Gastrocnemius medialis (tissue), 4 donors: ENCODE results near the gene SIRT6. TPM values are rescaled to one million over a fixed set of nuclear protein-coding genes. Genes with fewer than 3 reads are reported as not detected.
"Not testable (repeated sequence)": the region's sequence is repeated elsewhere in the genome, so short reads cannot be mapped to it uniquely, and the experiment has no call there.

Experiments used
- ATAC-seq, 2 donors: fragments of 150-250 bp; one replicate each; pipeline ENCODE4 v1.9.1; 2016
- DNase-seq, 2 donors: peaks; one replicate each; pipeline ENCODE4 v3.0.0-alpha.2; 2019
- H3K27ac ChIP-seq, 4 donors: fragments of 200-600 bp; sonication (generic); 1 replicate in 1 of 4; 2 replicates in 3 of 4; pipeline ENCODE4 v1.5.1; 2016 to 2018; ENCODE audit warnings: mild to moderate bottlenecking in 2 of 4, moderate library complexity in 1 of 4
- H3K27me3 ChIP-seq, 3 donors: fragments of 200-600 bp; sonication (generic) in 2 of 3; 1 replicate in 1 of 3; 2 replicates in 2 of 3; pipeline versions ENCODE4 v1.5.1 to v1.6.0; 2016 to 2019; ENCODE audit warnings: mild to moderate bottlenecking in 1 of 3, moderate library complexity in 1 of 3
- H3K36me3 ChIP-seq, 2 donors: fragments of 200-600 bp; sonication (generic) in 1 of 2; one replicate each; pipeline ENCODE4 v1.5.1; 2017 to 2018
- H3K4me1 ChIP-seq, 2 donors: fragments of 200-600 bp; sonication (generic) in 1 of 2; one replicate each; pipeline ENCODE4 v1.5.1; 2016 to 2017; ENCODE audit warnings: mild to moderate bottlenecking in 2 of 2
- H3K4me3 ChIP-seq, 4 donors: fragments of 200-600 bp; sonication (generic) in 3 of 4; 1 replicate in 1 of 4; 2 replicates in 3 of 4; pipeline ENCODE4 v1.5.1; 2016 to 2019; ENCODE audit warnings: mild to moderate bottlenecking in 2 of 4
- H3K9me3 ChIP-seq, 3 donors: fragments of 200-600 bp; sonication (generic) in 2 of 3; 1 replicate in 1 of 3; 2 replicates in 2 of 3; pipeline ENCODE4 v1.5.1; 2016 to 2019
- CTCF ChIP-seq, 5 experiments: fragments of 450-650 bp in 3 of 5; fragments of 200-600 bp in 2 of 5; sonication (generic) in 2 of 5; IDR thresholded peaks in 4 of 5; conservative IDR thresholded peaks in 1 of 5; 1 replicate in 4 of 5; 2 replicates in 1 of 5; pipeline ENCODE4 v1.5.1; 2016 to 2019; ENCODE audit warnings: antibody characterized with exemption in 5 of 5, mild to moderate bottlenecking in 3 of 5, moderate library complexity in 3 of 5
- POLR2A ChIP-seq, 2 donors: fragments of 450-650 bp; IDR thresholded peaks; one replicate each; pipeline ENCODE4 v1.6.1; 2017; ENCODE audit warnings: antibody characterized with exemption in 2 of 2, mild to moderate bottlenecking in 2 of 2, moderate library complexity in 2 of 2
- in situ Hi-C, 4 donors: fragments of 200-750 bp; cut with MboI; loops; one replicate each; pipeline versions ENCODE4 v1.15.0 to v1.8.0; 2017; ENCODE audit warnings: low sequenced_read_pairs in 4 of 4
- intact Hi-C: fragments of 100-400 bp; cut with DNase I; formaldehyde crosslinking; loops from one replicate; pipeline ENCODE4 v1.15.1; 2023; ENCODE audit warnings: low total_unique reads
- total RNA-seq, 4 donors: library from RNA; depleted of rRNA; stranded (reverse); fragments of >200 nt; gene quantifications; one replicate each; pipeline versions ENCODE4 v1.1.0 to v1.2.3, GENCODE V29; 2016

The SIRT6 gene
- total RNA-seq, 4 donors from 2014 or later: 11.7 to 25.7 (median 13.7) TPM

- in situ Hi-C loops: loop anchor here in 2 of 4 donors (10.0 to 25.0 kb wide), 2 partner anchors 122 to 140 kb away; partner anchors contain the start of gene PIAS4 (in 1 of the 2)
- no peak for ATAC-seq
- intact Hi-C loops: no loop called here
Observed at GRCh38 chr19:4134351-4134750, 48.0 kb downstream of the SIRT6 start.

GRCh38 chr19:4130744-4131438, 51.5 kb downstream of the SIRT6 start:
- no peaks in the 10 kb centered on the region for H3K36me3 ChIP-seq
- H3K4me3 ChIP-seq: peak overlapping the region in 2 of 4 donors; percentile 5 to 11
- no peaks in the 10 kb centered on the region for H3K27me3 ChIP-seq
- intact Hi-C loops: no loop called here
- no peak for TF ChIP-seq CTCF (IDR thresholded peaks at IDR 0.05 in 4 of 5, conservative IDR thresholded peaks at IDR 0.05 in 1 of 5)
- H3K9me3 ChIP-seq: no peaks in the 10 kb centered on the region
- peaks cover 0 to 8% of the 10 kb centered on the region in 2 donors for H3K4me1 ChIP-seq
- ATAC-seq: peak; percentile 71 to 79
- no peak for DNase-seq
- in situ Hi-C loops: loop anchor here in 2 of 4 donors (10.0 to 25.0 kb wide), 2 partner anchors 119 to 136 kb away; partner anchors contain the start of gene PIAS4 (in 1 of the 2)
- H3K27ac ChIP-seq: peak overlapping the region; percentile 31 to 72 (median 52)

More at GRCh38 chr19:4134351-4134750, 48.0 kb downstream of the SIRT6 start:
- no peak for DNase-seq
- Histone ChIP-seq H3K27me3 (no peaks in the 10 kb centered on the region), H3K36me3 (no peaks in the 10 kb centered on the region), H3K4me3 (no peak overlapping the region), H3K27ac (no peak overlapping the region), H3K9me3 (no peaks in the 10 kb centered on the region), H3K4me1 (peaks cover 0 to 8% of the 10 kb centered on the region in 2 donors)
- no peak for TF ChIP-seq POLR2A (IDR thresholded peaks at IDR 0.05)
- no peak for TF ChIP-seq CTCF (IDR thresholded peaks at IDR 0.05 in 4 of 5, conservative IDR thresholded peaks at IDR 0.05 in 1 of 5)

- in situ Hi-C loops: loop anchor here in 1 of 4 donors (25.0 kb wide), 1 partner anchor 117 kb away; the partner anchor contains the start of gene PIAS4
- ATAC-seq, H3K27me3 ChIP-seq, H3K9me3 ChIP-seq, intact Hi-C loops, H3K4me3 ChIP-seq, DNase-seq, H3K27ac ChIP-seq, H3K36me3 ChIP-seq, H3K4me1 ChIP-seq: not testable (repeated sequence)
Observed at GRCh38 chr19:4129050-4129449, 53.3 kb downstream of the SIRT6 start.

- in situ Hi-C loops: loop anchor here in 1 of 4 donors (25.0 kb wide), 1 partner anchor 115 kb away; the partner anchor contains the start of gene PIAS4
- peaks cover 16 to 17% of the 10 kb centered on the region in 2 donors for H3K4me1 ChIP-seq
- H3K36me3 ChIP-seq, H3K4me3 ChIP-seq, intact Hi-C loops, DNase-seq, H3K27me3 ChIP-seq, H3K9me3 ChIP-seq, ATAC-seq, H3K27ac ChIP-seq: not testable (repeated sequence)
Observed at GRCh38 chr19:4127322-4127721, 55.0 kb downstream of the SIRT6 start.

DNA sequence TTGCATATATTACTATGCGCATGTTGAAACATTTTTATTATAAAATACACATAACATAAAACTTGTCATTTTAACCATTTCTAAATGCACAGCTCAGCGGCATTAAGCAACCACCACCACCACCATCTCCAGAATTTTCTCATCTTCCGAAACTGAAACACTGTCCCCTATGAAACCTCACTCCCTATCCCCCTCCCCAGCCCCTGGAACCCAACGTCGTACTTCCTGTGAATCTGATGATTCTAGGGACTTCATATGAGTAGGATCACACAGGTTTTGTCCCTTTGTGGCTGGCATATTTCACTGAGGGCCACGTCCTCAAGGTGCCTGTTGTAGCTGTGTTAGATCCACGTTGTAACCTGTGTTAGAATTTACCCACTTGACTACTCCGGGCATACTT, 57.7 kb downstream of the SIRT6 start:
- Histone ChIP-seq H3K27me3 (no peaks in the 10 kb centered on the region), H3K27ac (peak overlapping the region; percentile 77 to 86 (median 82)), H3K4me3 (peak overlapping the region; percentile 78 to 98 (median 90)), H3K4me1 (peaks cover 8 to 17% of the 10 kb centered on the region in 2 donors), H3K36me3 (no peaks in the 10 kb centered on the region), H3K9me3 (no peaks in the 10 kb centered on the region)
- in situ Hi-C loops: loop anchor here in 1 of 4 donors (25.0 kb wide), 1 partner anchor 112 kb away; the partner anchor contains the start of gene PIAS4
- DNase-seq (no peak), ATAC-seq (no peak)
- intact Hi-C loops: loop anchor here (1.0 to 5.0 kb wide), 5 partner anchors 58 to 140 kb away; partner anchors contain the start of genes ANKRD24, EEF2, PIAS4 and SIRT6
- TF ChIP-seq POLR2A (IDR thresholded peaks at IDR 0.05) (no peak), CTCF (IDR thresholded peaks at IDR 0.05 in 4 of 5, conservative IDR thresholded peaks at IDR 0.05 in 1 of 5) (no peak)

Other genes with a start within 250 kb of the SIRT6 start
- 100 to 1,000 TPM in 2 of 4 donors, 10 to 100 TPM in 2; 46.3 to 168 (median 106) TPM for gene NMRK2, start 249.5 kb downstream of the SIRT6 start, total RNA-seq
- gene DAPK3, start 211.5 kb downstream of the SIRT6 start, total RNA-seq: 100 to 1,000 TPM in 3 of 4 donors, 10 to 100 TPM in 1; 61.3 to 135 (median 115) TPM
- 1,000 to 10,000 TPM; 1,701 to 2,714 (median 2,440) TPM for gene EEF2, start 197.1 kb downstream of the SIRT6 start, total RNA-seq
- 10 to 100 TPM; 15.5 to 20.0 (median 17.5) TPM for gene PIAS4, start 174.8 kb downstream of the SIRT6 start, total RNA-seq
- gene ZBTB7A, start 115.7 kb downstream of the SIRT6 start, total RNA-seq: 100 to 1,000 TPM in 2 of 4 donors, 10 to 100 TPM in 2; 50.0 to 104 (median 91.9) TPM
- 100 to 1,000 TPM; 101 to 207 (median 138) TPM for gene MAP2K2, start 58.4 kb downstream of the SIRT6 start, total RNA-seq
- 1 to 10 TPM in 1 of 4 donors, under 1 TPM in 1, not detected in 2; 0.10 to 1.0 TPM for gene CREB3L3, start 28.9 kb downstream of the SIRT6 start, total RNA-seq
- 1 to 10 TPM in 1 of 4 donors, under 1 TPM in 3; 0.13 to 3.0 (median 0.45) TPM for gene ANKRD24, start 126 bp upstream of the SIRT6 start, total RNA-seq
- gene EBI3, start 47.0 kb upstream of the SIRT6 start, total RNA-seq: 1 to 10 TPM in 1 of 4 donors, under 1 TPM in 2, not detected in 1; 0.38 to 1.7 (median 0.85) TPM
- 10 to 100 TPM; 13.5 to 37.8 (median 19.9) TPM for gene YJU2, start 64.5 kb upstream of the SIRT6 start, total RNA-seq
- under 1 TPM in 1 of 4 donors, not detected in 3; 0.26 TPM for gene SHD, start 96.7 kb upstream of the SIRT6 start, total RNA-seq
- gene TMIGD2, start 119.8 kb upstream of the SIRT6 start, total RNA-seq: not detected
- gene FSD1, start 122.0 kb upstream of the SIRT6 start, total RNA-seq: not detected
- 1 to 10 TPM in 2 of 4 donors, under 1 TPM in 1, not detected in 1; 0.94 to 2.1 (median 1.3) TPM for gene STAP2, start 156.3 kb upstream of the SIRT6 start, total RNA-seq
- gene MPND, start 161.0 kb upstream of the SIRT6 start, total RNA-seq: 1 to 10 TPM; 2.7 to 3.1 (median 3.0) TPM
- gene SH3GL1, start 218.0 kb upstream of the SIRT6 start, total RNA-seq: 10 to 100 TPM; 11.6 to 19.4 (median 15.8) TPM
- 10 to 100 TPM in 2 of 4 donors, 1 to 10 TPM in 2; 7.3 to 15.8 (median 9.7) TPM for gene CHAF1A, start 220.1 kb upstream of the SIRT6 start, total RNA-seq